GM19463 (cell line): ENCODE results near the gene KIF11.
"Not testable (repeated sequence)": the region's sequence is repeated elsewhere in the genome, so short reads cannot be mapped to it uniquely, and the experiment has no call there.

Source experiments
- ATAC-seq: cut with Tn5 transposase; IDR thresholded peaks from one replicate; pipeline ENCODE4 v1.9.1; 2021; ENCODE audit warnings: mild to moderate bottlenecking, moderate library complexity; ENCODE audit not compliant: unreplicated experiment

The KIF11 gene

GRCh38 chr10:92590623-92591549 is 2.0 kb upstream of the KIF11 start:
- peak; percentile 4 for ATAC-seq

- peak; percentile 72 for ATAC-seq
Measured at GRCh38 chr10:92591550-92592022, 1.3 kb upstream of the KIF11 start.

DNA sequence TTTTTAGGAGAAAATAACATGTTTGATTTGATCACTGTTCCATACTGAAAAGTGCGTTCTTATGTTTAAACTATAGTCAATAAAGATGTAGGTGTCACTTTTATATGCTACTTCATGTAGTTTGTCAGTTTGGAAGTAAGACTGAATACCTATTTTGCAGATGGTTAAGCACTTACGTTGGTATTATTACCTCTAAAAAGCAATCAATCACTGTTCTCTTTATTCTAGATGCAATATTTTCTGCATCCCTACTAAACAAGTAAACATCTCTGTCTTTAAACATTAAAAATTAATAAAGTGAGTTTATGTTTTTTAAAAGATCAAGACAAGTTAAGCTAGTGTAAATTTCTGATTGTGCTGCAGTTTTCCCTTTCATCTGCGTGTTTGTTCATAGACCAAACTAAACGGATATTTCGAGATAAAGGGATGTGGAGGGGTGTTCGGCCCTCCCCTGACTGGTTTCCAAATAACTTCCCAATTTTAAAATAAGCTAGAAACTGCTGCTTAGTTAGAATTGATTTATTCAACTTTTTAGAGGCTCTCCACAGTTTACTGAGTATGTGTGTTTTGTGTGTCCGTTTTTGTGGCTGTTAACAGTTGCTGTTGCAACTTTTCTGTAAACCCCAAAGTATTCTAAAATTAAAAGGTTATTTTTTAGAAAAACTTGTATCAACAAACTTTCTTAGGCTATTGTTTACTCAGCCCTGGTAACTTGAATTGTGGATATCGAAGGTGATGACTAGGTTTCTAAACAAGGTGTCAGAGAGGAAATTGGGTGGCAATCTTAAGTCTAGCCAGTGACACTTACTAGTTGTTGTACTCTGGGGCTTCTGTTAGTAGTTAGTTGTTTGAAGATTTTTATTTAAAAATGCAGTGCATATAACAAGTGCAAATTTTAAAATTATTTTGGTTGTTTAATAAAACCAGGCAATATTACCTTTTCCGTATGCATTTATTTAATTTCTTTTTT is 974 bp downstream of the KIF11 start:
- ATAC-seq: no peak

- no peak for ATAC-seq
Measured at GRCh38 chr10:92595505-92595904, 2.6 kb downstream of the KIF11 start.

- ATAC-seq: no peak
Measured at GRCh38 chr10:92598321-92598720, 5.4 kb downstream of the KIF11 start.

GRCh38 chr10:92604841-92605240 is 11.9 kb downstream of the KIF11 start:
- ATAC-seq: no peak

DNA sequence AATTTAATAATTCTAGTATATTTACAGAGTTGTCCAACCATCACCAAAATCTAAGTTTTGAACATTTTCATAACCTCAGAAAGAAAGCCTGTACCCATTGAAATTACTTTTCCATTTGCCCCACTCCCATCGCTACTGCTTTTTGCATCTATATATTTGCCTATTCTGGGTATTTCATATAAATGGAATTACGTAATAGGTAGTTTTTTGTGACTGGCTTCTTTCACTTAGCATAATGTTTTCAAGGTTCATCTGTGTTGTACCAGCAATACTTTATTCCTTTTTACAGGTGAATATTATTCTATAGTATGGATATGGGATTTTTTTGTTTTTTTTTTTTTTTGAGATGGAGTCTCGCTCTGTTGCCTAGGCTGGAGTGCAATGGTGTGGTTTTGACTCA is 22.6 kb downstream of the KIF11 start:
- no peak for ATAC-seq

- no peak for ATAC-seq
Measured at GRCh38 chr10:92619368-92619767, 26.4 kb downstream of the KIF11 start.

- no peak for ATAC-seq
Measured at GRCh38 chr10:92627845-92628480, 35.0 kb downstream of the KIF11 start.

DNA sequence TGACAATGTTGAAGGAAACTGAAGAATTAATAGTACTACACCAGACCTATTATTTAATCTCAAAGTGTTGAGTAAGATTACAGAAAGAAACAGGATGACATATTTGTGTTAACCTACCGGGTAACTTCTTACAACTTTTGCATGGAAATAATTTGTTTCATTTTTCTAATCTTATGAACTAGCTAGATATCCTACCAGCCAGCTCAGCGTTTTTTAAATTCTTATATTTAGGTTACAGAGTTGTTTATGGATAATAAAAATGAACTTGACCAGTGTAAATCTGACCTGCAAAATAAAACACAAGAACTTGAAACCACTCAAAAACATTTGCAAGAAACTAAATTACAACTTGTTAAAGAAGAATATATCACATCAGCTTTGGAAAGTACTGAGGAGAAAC is 37.0 kb downstream of the KIF11 start:
- no peak for ATAC-seq

DNA sequence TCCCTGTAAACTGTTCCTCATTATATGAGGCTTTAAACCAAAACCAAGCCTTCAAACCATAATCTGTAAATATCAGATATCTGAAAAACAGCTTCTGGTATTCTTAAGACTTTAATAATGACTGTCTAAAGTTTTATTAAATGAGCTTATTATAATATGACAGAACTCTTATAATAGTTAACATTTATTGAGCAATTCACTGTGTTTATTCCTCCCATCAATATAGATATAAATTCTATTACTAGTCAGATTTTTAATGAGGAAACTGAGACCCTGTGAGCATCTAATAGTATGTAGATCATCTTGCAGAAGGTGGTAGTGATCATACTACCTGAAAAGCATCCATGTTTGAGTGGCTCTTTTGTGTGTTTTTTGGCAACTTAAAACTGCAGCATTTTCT is 45.1 kb downstream of the KIF11 start:
- no peak for ATAC-seq

- no peak for ATAC-seq
Measured at GRCh38 chr10:92640107-92640506, 47.2 kb downstream of the KIF11 start.

DNA sequence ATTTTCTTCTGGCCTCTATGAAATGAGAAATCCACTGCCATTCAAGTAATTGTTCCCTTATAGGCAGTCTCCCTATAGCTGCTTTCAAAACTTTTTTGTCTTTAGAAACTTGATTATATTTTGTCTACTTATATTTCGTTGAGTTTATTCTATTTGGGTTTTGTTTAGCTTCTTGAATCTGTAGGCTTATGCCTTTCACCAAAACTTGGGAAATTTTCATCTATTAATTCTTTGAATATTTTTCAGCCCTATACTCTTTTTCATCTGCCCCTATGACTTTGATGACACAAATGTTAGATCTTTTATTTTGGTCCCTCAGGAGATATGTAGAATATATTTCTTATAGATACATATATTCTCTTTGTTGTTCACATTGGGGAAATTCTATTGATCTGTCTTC is 48.6 kb downstream of the KIF11 start:
- ATAC-seq: no peak

GRCh38 chr10:92644921-92645320 is 52.0 kb downstream of the KIF11 start:
- no peak for ATAC-seq

DNA sequence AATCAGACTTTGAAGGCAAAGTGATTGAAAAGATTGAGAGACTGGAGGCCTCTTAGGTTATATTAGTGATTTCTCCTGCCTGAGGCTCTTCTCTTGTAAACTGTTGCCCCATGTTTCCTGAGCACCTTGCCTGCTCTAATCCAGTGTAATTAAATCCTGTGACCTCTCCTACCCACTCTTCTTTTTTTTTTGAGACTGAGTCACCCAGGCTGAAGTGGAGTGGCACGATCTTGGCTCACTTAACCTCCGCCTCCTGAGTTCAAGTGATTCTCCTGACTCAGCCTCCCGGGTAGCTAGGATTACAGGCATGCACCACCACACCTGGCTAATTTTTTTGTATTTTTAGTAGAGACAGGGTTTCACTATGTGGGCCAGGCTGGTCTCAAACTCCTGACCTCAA is 57.9 kb downstream of the KIF11 start:
- not testable (repeated sequence) for ATAC-seq

- ATAC-seq: no peak
Measured at GRCh38 chr10:92655426-92655825, 62.5 kb downstream of the KIF11 start.

GRCh38 chr10:92656266-92656961 is 63.5 kb downstream of the KIF11 start:
- ATAC-seq: no peak

GRCh38 chr10:92657024-92657423 is 64.1 kb downstream of the KIF11 start:
- ATAC-seq: no peak

- ATAC-seq: no peak
Measured at GRCh38 chr10:92662848-92663247, 69.9 kb downstream of the KIF11 start.

DNA sequence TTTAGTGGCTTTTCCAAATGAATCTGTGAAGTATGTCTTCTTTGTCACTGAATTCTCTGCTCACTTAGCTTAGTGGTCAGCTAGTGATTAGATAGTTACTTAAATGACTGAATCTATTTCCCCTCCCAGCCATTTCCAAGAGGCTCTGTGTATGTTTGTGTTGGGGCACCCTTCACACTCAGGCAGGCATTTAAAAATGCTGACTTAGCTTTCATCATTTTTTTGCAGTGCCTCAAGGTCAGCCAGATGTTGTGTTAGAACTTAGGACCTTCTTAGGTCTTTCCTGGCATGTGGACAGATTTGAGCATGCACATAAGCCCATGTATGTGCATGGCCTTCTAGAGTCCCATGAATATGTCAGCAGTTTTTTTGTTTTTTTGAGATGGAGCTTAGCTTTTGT is 71.4 kb downstream of the KIF11 start:
- no peak for ATAC-seq
